ENCODE measurements around the gene NR4A1.

NR4A1 gene

GRCh38 chr12:52041035-52041434, 10.2 kb upstream of the NR4A1 start:
- H3K9me3 ChIP-seq: no peaks in the 10 kb centered on the region
- peaks cover 42% of the 10 kb centered on the region for H3K27me3 ChIP-seq
- no peak overlapping the region for H3K27ac ChIP-seq
- H3K36me3 ChIP-seq: no peaks in the 10 kb centered on the region
- peaks cover 16 to 17% of the 10 kb centered on the region in 2 experiments for H3K4me1 ChIP-seq (ENCODE audit: control insufficient read depth in 1 of 2, insufficient read depth in 1 of 2, low read depth in 1 of 2, low read length in 1 of 2)
- H3K4me3 ChIP-seq (ENCODE audit: low read depth in 1 of 2, low read length in 1 of 2): no peak overlapping the region
- no peak for TF ChIP-seq CTCF (IDR thresholded peaks at IDR 0.05)

GRCh38 chr12:52041695-52042123, 9.5 kb upstream of the NR4A1 start:
- no peaks in the 10 kb centered on the region for H3K9me3 ChIP-seq
- H3K4me3 ChIP-seq (ENCODE audit: low read depth in 1 of 2, low read length in 1 of 2): no peak overlapping the region
- H3K36me3 ChIP-seq: no peaks in the 10 kb centered on the region
- H3K4me1 ChIP-seq (ENCODE audit: control insufficient read depth in 1 of 2, insufficient read depth in 1 of 2, low read depth in 1 of 2, low read length in 1 of 2): peaks cover 13 to 16% of the 10 kb centered on the region in 2 experiments
- H3K27me3 ChIP-seq: peaks cover 35% of the 10 kb centered on the region
- H3K27ac ChIP-seq: no peak overlapping the region
- TF ChIP-seq CTCF (IDR thresholded peaks at IDR 0.05): no peak

DNA sequence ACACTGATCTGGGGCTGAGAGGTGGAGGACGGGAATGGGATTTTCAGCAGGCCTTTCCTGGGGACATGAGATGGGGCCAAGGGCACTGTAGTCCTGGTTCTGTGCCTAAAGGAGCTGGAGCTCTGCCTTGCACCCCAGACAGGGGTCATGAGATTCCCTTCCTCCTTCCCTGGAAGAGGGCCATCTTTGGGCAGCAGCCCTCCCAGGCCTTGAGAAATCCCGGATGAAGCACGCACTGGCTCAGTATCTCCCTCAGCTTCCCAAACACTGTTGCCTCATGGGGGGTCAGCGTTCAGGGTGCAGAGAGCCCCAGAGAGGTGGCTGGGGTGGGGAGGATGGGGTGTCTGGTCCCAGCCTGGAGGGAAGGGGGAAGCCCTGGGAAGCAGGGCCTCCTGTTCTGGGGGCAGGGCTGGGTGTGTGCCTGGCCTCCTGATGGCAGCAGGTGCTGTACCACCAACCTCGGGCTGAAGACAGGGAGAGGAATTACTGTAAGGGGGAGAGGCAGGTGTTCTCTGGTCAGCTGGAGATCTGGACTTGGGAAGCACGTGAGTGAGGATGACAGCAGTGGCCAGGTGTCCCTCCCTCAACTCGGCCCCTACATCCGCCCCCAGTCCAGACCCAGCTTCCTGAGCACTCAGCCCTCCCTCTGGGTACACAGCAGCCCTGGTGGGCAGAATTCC, 8.4 kb upstream of the NR4A1 start:
- Histone ChIP-seq H3K9me3 (no peaks in the 10 kb centered on the region), H3K27ac (no peak overlapping the region), H3K36me3 (no peaks in the 10 kb centered on the region), H3K27me3 (peaks cover 24% of the 10 kb centered on the region), H3K4me1 (ENCODE audit: control insufficient read depth in 1 of 2, insufficient read depth in 1 of 2, low read depth in 1 of 2, low read length in 1 of 2) (peaks cover 8% of the 10 kb centered on the region in 2 experiments), H3K4me3 (ENCODE audit: low read depth in 1 of 2, low read length in 1 of 2) (no peak overlapping the region)
- TF ChIP-seq CTCF (IDR thresholded peaks at IDR 0.05): no peak

GRCh38 chr12:52043386-52044212, 7.6 kb upstream of the NR4A1 start:
- no peak for TF ChIP-seq CTCF (IDR thresholded peaks at IDR 0.05)
- Histone ChIP-seq H3K4me1 (ENCODE audit: control insufficient read depth in 1 of 2, insufficient read depth in 1 of 2, low read depth in 1 of 2, low read length in 1 of 2) (peaks cover 8% of the 10 kb centered on the region in 2 experiments), H3K27me3 (peaks cover 21% of the 10 kb centered on the region), H3K36me3 (no peaks in the 10 kb centered on the region), H3K27ac (no peak overlapping the region), H3K4me3 (ENCODE audit: low read depth in 1 of 2, low read length in 1 of 2) (no peak overlapping the region), H3K9me3 (no peaks in the 10 kb centered on the region)

- Histone ChIP-seq H3K9me3 (no peaks in the 10 kb centered on the region), H3K27me3 (peaks cover 21% of the 10 kb centered on the region), H3K36me3 (no peaks in the 10 kb centered on the region), H3K27ac (no peak overlapping the region), H3K4me3 (ENCODE audit: low read depth in 1 of 2, low read length in 1 of 2) (no peak overlapping the region), H3K4me1 (ENCODE audit: control insufficient read depth in 1 of 2, insufficient read depth in 1 of 2, low read depth in 1 of 2, low read length in 1 of 2) (peaks cover 8% of the 10 kb centered on the region in 2 experiments)
- no peak for TF ChIP-seq CTCF (IDR thresholded peaks at IDR 0.05)
Observed at GRCh38 chr12:52044292-52044983, 6.8 kb upstream of the NR4A1 start.

Measured in neutrophil (primary cell).